ENCODE results near the gene PRSS36. TPM values are rescaled to one million over a fixed set of nuclear protein-coding genes. Genes with fewer than 3 reads are reported as not detected.

The PRSS36 gene
- total RNA-seq, 1 donor from 2014 or later: 3.5 TPM

DNA sequence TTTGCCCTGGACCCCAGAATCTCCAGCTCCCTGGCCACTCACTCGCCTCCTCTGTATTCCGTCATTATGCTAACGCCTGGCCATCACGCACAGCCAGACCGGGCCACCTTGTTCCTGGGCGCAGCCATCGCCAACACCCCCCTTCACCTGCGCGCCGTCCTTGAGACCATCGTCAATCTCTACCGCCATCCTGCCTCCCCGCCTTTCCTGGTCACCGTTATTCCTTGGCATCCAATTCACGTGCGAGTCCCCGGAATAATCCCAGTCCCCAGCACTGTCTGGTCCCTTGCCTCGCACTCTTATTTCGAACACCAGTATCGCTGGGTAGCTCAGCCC lies 55.8 kb downstream of the PRSS36 start:
- ATAC-seq (no peak), DNase-seq (no peak)
- Histone ChIP-seq H3K36me3 (peaks cover 11% of the 10 kb centered on the region), H3K9me3 (no peaks in the 10 kb centered on the region), H3K27me3 (no peaks in the 10 kb centered on the region), H3K4me1 (peaks cover 18% of the 10 kb centered on the region), H3K4me3 (peak overlapping the region; percentile 93), H3K27ac (peak overlapping the region; percentile 80)
- TF ChIP-seq, protein P1, sequence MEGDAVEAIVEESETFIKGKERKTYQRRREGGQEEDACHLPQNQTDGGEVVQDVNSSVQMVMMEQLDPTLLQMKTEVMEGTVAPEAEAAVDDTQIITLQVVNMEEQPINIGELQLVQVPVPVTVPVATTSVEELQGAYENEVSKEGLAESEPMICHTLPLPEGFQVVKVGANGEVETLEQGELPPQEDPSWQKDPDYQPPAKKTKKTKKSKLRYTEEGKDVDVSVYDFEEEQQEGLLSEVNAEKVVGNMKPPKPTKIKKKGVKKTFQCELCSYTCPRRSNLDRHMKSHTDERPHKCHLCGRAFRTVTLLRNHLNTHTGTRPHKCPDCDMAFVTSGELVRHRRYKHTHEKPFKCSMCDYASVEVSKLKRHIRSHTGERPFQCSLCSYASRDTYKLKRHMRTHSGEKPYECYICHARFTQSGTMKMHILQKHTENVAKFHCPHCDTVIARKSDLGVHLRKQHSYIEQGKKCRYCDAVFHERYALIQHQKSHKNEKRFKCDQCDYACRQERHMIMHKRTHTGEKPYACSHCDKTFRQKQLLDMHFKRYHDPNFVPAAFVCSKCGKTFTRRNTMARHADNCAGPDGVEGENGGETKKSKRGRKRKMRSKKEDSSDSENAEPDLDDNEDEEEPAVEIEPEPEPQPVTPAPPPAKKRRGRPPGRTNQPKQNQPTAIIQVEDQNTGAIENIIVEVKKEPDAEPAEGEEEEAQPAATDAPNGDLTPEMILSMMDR (IDR thresholded peaks at IDR 0.05): no peak
- intact Hi-C loops (cut with DNase I): no loop called here

DNA sequence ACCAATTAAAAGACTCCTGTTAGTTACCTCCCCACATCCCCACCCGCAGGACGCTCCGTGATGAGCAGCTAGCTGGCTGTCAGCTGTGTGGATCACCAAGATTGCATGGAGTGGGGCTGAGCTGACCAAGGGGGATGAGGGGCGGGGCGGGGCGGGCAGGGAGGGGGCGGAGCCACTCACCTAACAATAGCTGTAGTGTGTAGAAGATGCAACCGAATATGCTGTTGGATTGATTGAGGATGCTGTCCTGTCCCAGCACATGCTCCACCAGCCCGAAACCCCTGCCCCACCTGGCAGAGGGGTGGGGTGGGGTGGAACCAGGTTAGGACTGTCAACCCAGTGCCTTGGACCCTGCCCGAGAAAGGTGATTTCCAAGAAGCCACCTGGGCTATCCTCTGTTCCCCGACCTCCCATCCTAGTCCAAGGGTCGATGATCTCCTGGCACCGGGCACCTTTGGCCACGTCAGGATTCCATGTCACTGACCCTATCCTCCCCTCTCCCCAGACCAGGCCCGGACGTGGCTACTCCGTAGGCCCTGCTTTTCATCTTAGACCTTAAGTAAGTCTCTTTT lies 56.6 kb downstream of the PRSS36 start:
- TF ChIP-seq, protein P1 (IDR thresholded peaks at IDR 0.05): no peak
- peaks cover 18% of the 10 kb centered on the region for H3K4me1 ChIP-seq
- no peaks in the 10 kb centered on the region for H3K9me3 ChIP-seq
- peaks cover 11% of the 10 kb centered on the region for H3K36me3 ChIP-seq
- H3K27ac ChIP-seq: no peak overlapping the region
- DNase-seq: no peak
- intact Hi-C loops (cut with DNase I): no loop called here
- H3K4me3 ChIP-seq: peak overlapping the region; percentile 93
- ATAC-seq: no peak
- no peaks in the 10 kb centered on the region for H3K27me3 ChIP-seq

DNA sequence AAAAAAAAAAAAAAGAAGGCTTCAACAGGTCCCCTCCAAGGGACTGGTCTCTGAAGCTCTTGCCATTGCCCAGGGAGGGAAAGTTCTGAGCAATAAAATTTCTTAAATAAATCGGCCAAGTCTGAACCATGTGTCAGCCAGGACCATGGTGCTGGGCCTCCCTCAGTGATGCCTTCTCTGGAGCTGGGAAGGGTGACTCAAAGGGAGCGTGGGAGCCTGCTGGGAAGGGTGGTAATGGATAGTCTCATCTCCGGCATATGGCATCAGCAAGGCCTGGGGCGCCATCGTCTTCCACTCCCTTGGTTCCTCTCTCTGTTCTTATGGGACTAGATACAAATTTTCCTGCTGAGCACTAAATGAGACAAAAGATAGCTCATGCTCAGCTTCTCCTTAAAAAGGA lies 57.5 kb downstream of the PRSS36 start:
- H3K9me3 ChIP-seq: no peaks in the 10 kb centered on the region
- ATAC-seq (no peak), DNase-seq (no peak)
- H3K36me3 ChIP-seq: peaks cover 11% of the 10 kb centered on the region
- H3K4me1 ChIP-seq: peaks cover 18% of the 10 kb centered on the region
- TF ChIP-seq, protein P1 (IDR thresholded peaks at IDR 0.05): no peak
- no peak overlapping the region for H3K27ac ChIP-seq
- intact Hi-C loops (cut with DNase I): no loop called here
- no peak overlapping the region for H3K4me3 ChIP-seq
- no peaks in the 10 kb centered on the region for H3K27me3 ChIP-seq

DNA sequence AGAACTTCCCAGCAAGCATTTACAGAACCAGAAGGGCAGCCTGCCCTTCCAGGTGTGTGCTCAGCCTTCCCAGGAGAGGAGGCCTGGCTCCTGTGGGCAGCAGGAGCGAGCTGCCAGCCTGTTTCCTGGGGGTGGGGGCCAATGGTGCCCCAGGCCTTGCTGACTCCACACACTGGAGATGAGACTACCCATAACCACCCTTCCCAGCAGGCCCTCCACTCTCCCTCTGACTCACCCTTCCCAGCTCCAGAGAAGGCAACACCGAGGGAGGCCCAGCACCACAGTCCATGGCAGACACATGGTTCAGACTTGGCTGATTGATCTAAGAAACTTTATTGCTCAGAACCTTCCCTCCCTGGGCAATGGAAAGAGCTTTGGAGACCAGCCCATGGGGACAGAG lies 59.3 kb downstream of the PRSS36 start:
- TF ChIP-seq, protein P1 (IDR thresholded peaks at IDR 0.05): no peak
- no peaks in the 10 kb centered on the region for H3K9me3 ChIP-seq
- H3K27me3 ChIP-seq: no peaks in the 10 kb centered on the region
- peaks cover 13% of the 10 kb centered on the region for H3K4me1 ChIP-seq
- DNase-seq (no peak), ATAC-seq (no peak)
- intact Hi-C loops (cut with DNase I): no loop called here
- peaks cover 11% of the 10 kb centered on the region for H3K36me3 ChIP-seq
- no peak overlapping the region for H3K27ac ChIP-seq
- H3K4me3 ChIP-seq: no peak overlapping the region

DNA sequence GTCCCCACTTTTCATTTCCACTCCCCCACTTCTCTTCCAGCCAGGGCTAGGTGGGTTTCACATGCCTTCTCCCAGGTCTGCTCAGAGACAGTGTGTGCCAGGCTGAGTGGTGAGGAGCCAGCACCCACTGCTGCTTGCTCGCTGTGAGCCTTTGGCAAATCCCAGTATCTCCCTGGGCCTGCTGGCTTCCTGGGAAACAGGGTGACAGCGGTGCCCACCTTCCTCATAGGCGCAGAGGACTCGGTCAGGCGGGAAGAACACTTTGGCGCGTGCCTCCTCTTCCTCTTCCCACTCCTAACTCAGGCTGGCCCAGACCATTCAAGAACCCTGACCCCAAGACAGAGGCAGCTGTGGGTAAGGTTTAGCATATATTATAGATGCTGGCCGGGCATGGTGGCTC lies 60.7 kb downstream of the PRSS36 start:
- Histone ChIP-seq H3K27me3 (no peaks in the 10 kb centered on the region), H3K4me1 (peaks cover 7% of the 10 kb centered on the region), H3K9me3 (no peaks in the 10 kb centered on the region), H3K4me3 (no peak overlapping the region), H3K36me3 (peaks cover 11% of the 10 kb centered on the region), H3K27ac (no peak overlapping the region)
- DNase-seq (no peak), ATAC-seq (no peak)
- TF ChIP-seq, protein P1 (IDR thresholded peaks at IDR 0.05): no peak
- intact Hi-C loops (cut with DNase I): no loop called here

Other genes starting within 250 kb of the PRSS36 start
- 13.4 TPM for gene FBXL19, start 226.5 kb downstream of the PRSS36 start, total RNA-seq
- 19.5 TPM for gene ORAI3, start 201.0 kb downstream of the PRSS36 start, total RNA-seq
- 18.6 TPM for gene SETD1A, start 192.3 kb downstream of the PRSS36 start, total RNA-seq
- 30.4 TPM for gene HSD3B7, start 164.9 kb downstream of the PRSS36 start, total RNA-seq
- 0.58 TPM for gene STX1B, start 139.4 kb downstream of the PRSS36 start, total RNA-seq
- gene STX4, start 116.5 kb downstream of the PRSS36 start, total RNA-seq: 91.7 TPM
- 8.3 TPM for gene ZNF668, start 75.8 kb downstream of the PRSS36 start, total RNA-seq
- gene ZNF646, start 75.6 kb downstream of the PRSS36 start, total RNA-seq: 20.6 TPM
- gene PRSS53, start 61.1 kb downstream of the PRSS36 start, total RNA-seq: 1.8 TPM
- 72.7 TPM for gene VKORC1, start 55.3 kb downstream of the PRSS36 start, total RNA-seq
- 33.3 TPM for gene BCKDK, start 41.7 kb downstream of the PRSS36 start, total RNA-seq
- 80.4 TPM for gene KAT8, start 32.4 kb downstream of the PRSS36 start, total RNA-seq
- gene PRSS8, start 14.3 kb downstream of the PRSS36 start, total RNA-seq: 103 TPM
- gene FUS, start 30.1 kb upstream of the PRSS36 start, total RNA-seq: 175 TPM
- 49.5 TPM for gene PYCARD, start 52.7 kb upstream of the PRSS36 start, total RNA-seq
- 0.17 TPM for gene TRIM72, start 64.1 kb upstream of the PRSS36 start, total RNA-seq
- not detected for gene PYDC1, start 67.1 kb upstream of the PRSS36 start, total RNA-seq
- 44.8 TPM for gene ITGAM, start 109.9 kb upstream of the PRSS36 start, total RNA-seq
- gene ITGAX, start 205.1 kb upstream of the PRSS36 start, total RNA-seq: 184 TPM
- gene ITGAD, start 243.3 kb upstream of the PRSS36 start, total RNA-seq: 0.20 TPM